Nephron progenitor cell (in vitro differentiated cells): ENCODE data around the gene CD99L2.

ENCODE experiments used
- DNase-seq: peaks from one replicate; pipeline ENCODE4 v3.0.0; 2021
- H3K27ac Mint-ChIP-seq: 2 replicates; pipeline ENCODE4 v1.8.0; 2021; ENCODE audit warnings: mild to moderate bottlenecking, moderate library complexity, mixed read lengths
- H3K27me3 Mint-ChIP-seq: 2 replicates; pipeline ENCODE4 v1.8.0; 2021; ENCODE audit warnings: mild to moderate bottlenecking, low read depth, mixed read lengths; ENCODE audit not compliant: poor library complexity
- H3K36me3 Mint-ChIP-seq: 2 replicates; pipeline ENCODE4 v1.8.0; 2021; ENCODE audit warnings: low read depth, mixed read lengths
- H3K4me1 Mint-ChIP-seq: 2 replicates; pipeline ENCODE4 v1.8.0; 2021; ENCODE audit warnings: mixed read lengths
- H3K4me3 Mint-ChIP-seq: 2 replicates; pipeline ENCODE4 v1.8.0; 2021; ENCODE audit warnings: mild to moderate bottlenecking, moderate library complexity, mixed read lengths
- H3K9me3 Mint-ChIP-seq: 2 replicates; pipeline ENCODE4 v1.8.0; 2021; ENCODE audit warnings: mild to moderate bottlenecking, moderate library complexity, mixed read lengths
- TF ChIP-seq, protein P1 (sequence below): fragments of 200-600 bp; sonication (generic); IDR thresholded peaks from 2 replicates; pipeline ENCODE4 v1.5.0; 2021; ENCODE audit warnings: antibody characterized with exemption

The CD99L2 gene

DNA sequence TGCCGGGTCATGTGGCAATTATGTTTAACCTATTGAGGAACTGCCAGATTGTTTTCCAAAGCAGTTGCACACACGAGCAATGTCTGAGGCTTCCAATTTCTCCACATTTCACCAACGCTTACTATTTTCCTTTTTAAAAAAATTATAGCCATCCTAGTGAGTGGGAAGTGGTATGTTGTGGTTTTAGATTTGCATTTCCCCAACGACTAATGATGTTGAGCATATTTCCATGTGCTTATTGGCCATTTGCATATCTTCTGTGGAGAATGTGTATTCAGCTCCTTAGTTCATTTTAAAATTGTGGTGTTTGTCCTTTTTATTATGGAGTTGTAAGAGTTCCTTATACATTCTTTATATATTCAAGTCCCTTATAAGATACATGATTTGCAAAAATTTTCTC is 145.1 kb downstream of the CD99L2 start:
- no peak overlapping the region for H3K4me3 Mint-ChIP-seq
- peaks cover 42% of the 10 kb centered on the region for H3K36me3 Mint-ChIP-seq
- peaks cover 55% of the 10 kb centered on the region for H3K9me3 Mint-ChIP-seq
- no peaks in the 10 kb centered on the region for H3K27me3 Mint-ChIP-seq
- DNase-seq: no peak
- H3K4me1 Mint-ChIP-seq: no peaks in the 10 kb centered on the region
- H3K27ac Mint-ChIP-seq: no peak overlapping the region
- TF ChIP-seq, protein P1, sequence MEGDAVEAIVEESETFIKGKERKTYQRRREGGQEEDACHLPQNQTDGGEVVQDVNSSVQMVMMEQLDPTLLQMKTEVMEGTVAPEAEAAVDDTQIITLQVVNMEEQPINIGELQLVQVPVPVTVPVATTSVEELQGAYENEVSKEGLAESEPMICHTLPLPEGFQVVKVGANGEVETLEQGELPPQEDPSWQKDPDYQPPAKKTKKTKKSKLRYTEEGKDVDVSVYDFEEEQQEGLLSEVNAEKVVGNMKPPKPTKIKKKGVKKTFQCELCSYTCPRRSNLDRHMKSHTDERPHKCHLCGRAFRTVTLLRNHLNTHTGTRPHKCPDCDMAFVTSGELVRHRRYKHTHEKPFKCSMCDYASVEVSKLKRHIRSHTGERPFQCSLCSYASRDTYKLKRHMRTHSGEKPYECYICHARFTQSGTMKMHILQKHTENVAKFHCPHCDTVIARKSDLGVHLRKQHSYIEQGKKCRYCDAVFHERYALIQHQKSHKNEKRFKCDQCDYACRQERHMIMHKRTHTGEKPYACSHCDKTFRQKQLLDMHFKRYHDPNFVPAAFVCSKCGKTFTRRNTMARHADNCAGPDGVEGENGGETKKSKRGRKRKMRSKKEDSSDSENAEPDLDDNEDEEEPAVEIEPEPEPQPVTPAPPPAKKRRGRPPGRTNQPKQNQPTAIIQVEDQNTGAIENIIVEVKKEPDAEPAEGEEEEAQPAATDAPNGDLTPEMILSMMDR: no peak

DNA sequence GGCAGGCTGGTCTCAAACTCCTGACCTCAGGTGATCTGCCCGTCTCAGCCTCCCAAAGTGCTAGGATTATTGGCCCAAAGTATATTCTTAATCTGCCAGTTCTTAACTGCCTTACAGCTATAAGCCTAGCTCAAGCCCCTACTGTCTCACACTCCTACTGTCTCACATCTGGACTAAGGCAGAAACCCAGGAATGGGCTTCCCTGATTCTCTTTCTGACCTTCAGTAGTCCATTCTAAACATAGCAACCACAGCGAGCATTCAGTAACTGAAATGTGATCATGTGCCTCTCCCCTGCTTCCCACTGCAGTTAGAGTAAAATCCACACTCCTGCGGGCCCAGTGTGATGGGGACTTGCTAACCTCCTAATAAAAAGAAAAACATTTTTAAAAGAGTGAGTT is 146.3 kb downstream of the CD99L2 start:
- Mint-ChIP-seq H3K36me3 (peaks cover 31% of the 10 kb centered on the region), H3K4me3 (no peak overlapping the region), H3K27me3 (no peaks in the 10 kb centered on the region), H3K27ac (no peak overlapping the region), H3K4me1 (no peaks in the 10 kb centered on the region), H3K9me3 (peaks cover 43% of the 10 kb centered on the region)
- TF ChIP-seq, protein P1: no peak
- no peak for DNase-seq

DNA sequence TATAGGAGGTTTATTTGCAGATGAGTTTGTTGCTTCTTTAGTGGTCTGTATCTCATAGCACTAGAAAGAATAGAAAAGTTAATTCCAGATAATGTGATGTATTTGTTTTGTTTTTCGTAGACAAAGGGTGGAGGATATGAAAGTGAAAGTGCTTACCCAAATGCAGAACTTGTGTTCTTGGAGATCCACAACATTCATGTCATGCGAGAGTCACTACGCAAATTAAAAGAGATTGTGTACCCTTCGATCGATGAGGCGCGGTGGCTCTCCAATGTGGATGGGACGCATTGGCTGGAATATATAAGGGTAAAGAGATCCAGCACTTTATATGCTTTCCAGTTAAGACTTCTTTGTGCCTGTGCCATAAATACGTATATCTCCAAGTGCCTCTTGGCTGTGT is 162.0 kb downstream of the CD99L2 start:
- H3K27me3 Mint-ChIP-seq: no peaks in the 10 kb centered on the region
- H3K27ac Mint-ChIP-seq: no peak overlapping the region
- H3K4me1 Mint-ChIP-seq: peaks cover 9% of the 10 kb centered on the region
- H3K4me3 Mint-ChIP-seq: no peak overlapping the region
- peaks cover 46% of the 10 kb centered on the region for H3K9me3 Mint-ChIP-seq
- TF ChIP-seq, protein P1: no peak
- no peak for DNase-seq
- peaks cover 78% of the 10 kb centered on the region for H3K36me3 Mint-ChIP-seq

DNA sequence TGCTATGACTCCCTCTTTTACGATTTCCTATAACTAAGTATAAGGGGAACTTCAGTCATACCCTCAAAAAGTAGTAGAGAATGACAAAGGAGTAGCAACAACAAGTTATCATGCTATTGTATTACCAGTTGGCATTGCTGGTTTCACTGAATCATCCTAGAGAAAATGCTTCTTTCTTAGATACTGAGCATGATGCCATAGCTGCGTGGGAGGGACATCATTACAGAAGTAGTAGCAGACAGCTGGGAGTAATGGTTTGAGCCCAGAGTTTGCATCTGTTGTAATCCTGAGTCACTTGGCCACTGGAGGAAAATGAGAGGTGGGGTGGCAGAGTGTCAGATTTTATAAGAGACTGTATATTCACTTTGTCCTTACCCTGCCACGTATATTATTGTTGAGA is 166.7 kb downstream of the CD99L2 start:
- peaks cover 4% of the 10 kb centered on the region for H3K27me3 Mint-ChIP-seq
- no peaks in the 10 kb centered on the region for H3K4me1 Mint-ChIP-seq
- peaks cover 61% of the 10 kb centered on the region for H3K36me3 Mint-ChIP-seq
- no peak for DNase-seq
- TF ChIP-seq, protein P1: no peak
- no peak overlapping the region for H3K27ac Mint-ChIP-seq
- H3K4me3 Mint-ChIP-seq: no peak overlapping the region
- H3K9me3 Mint-ChIP-seq: peaks cover 30% of the 10 kb centered on the region

- Mint-ChIP-seq H3K27me3 (peaks cover 5% of the 10 kb centered on the region), H3K27ac (no peak overlapping the region), H3K4me1 (no peaks in the 10 kb centered on the region), H3K4me3 (no peak overlapping the region), H3K36me3 (peaks cover 60% of the 10 kb centered on the region), H3K9me3 (peaks cover 30% of the 10 kb centered on the region)
- no peak for DNase-seq
- TF ChIP-seq, protein P1: no peak
These were observed 167.7 kb downstream of the CD99L2 start for GRCh38 chrX:150730719-150731118.

DNA sequence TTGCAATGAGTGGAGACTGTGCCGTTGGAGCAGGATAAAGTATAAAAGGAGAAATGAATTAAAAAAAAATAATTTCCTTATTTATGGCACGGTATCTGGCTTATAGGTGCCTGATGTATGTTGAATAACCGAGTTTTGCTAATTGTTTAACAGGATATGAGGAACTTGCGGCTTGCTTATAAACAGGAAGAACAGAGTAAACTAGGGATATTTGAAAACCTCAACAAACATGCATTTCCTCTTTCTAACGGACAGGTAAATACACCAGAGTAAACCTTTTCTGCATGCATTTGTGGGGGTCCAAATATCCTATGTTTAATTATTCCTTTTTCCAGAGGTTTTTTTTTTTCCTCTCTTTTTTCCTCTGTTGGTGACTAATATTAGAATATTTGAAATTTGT is 168.5 kb downstream of the CD99L2 start:
- H3K4me1 Mint-ChIP-seq: no peaks in the 10 kb centered on the region
- H3K27me3 Mint-ChIP-seq: peaks cover 7% of the 10 kb centered on the region
- H3K36me3 Mint-ChIP-seq: peaks cover 60% of the 10 kb centered on the region
- DNase-seq: no peak
- peaks cover 36% of the 10 kb centered on the region for H3K9me3 Mint-ChIP-seq
- no peak overlapping the region for H3K4me3 Mint-ChIP-seq
- TF ChIP-seq, protein P1: no peak
- H3K27ac Mint-ChIP-seq: no peak overlapping the region
